ENCODE measurements around the gene ZMYND10. TPM values are rescaled to one million over a fixed set of nuclear protein-coding genes. Genes with fewer than 3 reads are reported as not detected.

Gene ZMYND10
- total RNA-seq: 1 to 10 TPM; 3.5 to 3.6 TPM

DNA sequence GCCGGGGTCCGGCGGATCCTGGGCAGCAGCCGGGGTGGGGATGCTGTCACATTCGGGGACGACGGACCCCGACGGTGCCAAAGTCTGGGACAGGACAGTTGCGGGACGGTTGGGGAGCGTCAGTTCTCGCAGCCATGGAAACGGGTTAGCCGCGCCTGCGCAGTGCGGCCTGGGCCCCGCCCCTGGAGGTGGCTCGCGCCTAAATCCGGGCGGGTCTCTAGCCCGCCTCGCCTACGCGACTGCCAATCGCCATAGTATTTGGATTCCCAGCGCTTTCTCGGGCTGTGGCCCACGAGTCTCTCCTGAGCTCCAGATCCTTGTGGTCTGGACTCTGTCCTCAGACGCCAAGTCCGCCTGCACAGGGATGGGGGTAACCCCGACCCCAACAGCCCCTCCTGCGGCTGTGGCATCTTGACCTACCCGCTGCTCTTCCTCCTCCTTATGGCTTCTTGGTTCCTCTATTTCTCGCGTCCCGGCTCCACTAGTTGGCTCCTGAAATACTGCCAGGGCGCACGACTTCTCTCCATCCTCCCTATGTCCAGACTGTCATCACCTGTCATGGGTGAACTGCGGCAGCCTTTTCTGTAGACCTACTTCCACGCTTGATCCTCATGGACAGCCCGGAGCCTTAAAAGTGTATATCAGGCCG is at the start of gene ZMYND10:
ZMYND10 (minus strand) TSS at position 147 of the 649 bp plus-strand sequence. CDS start 153 bp downstream, outside the sequence.
- Mint-ChIP-seq H3K27ac (peak within 1 kb of the TSS; percentile 62), H3K27me3 (no peaks in the 10 kb centered on the region), H3K4me1 (peaks cover 68% of the 10 kb centered on the region), H3K4me3 (peak within 1 kb of the TSS; percentile 63), H3K9me3 (no peaks in the 10 kb centered on the region), H3K36me3 (ENCODE audit: low read depth) (peaks cover 20% of the 10 kb centered on the region)
- peak; percentile 84 for DNase-seq
- POLR2A ChIA-PET: interaction anchor here (0.6 kb wide), 1 partner anchor 24 kb away, joined by 3 read pairs; no protein-coding TSS in a partner anchor
- CTCF ChIA-PET: interaction anchor here (0.6 to 7.2 kb wide), 5 partner anchors 8 to 29 kb away, joined by 3 to 76 read pairs (median 5); no protein-coding TSS in a partner anchor

GRCh38 chr3:50393061-50393460 is 47.5 kb upstream of the ZMYND10 start:
- Mint-ChIP-seq H3K36me3 (ENCODE audit: low read depth) (no peaks in the 10 kb centered on the region), H3K4me1 (peaks cover 4% of the 10 kb centered on the region), H3K4me3 (no peak overlapping the region), H3K27me3 (no peaks in the 10 kb centered on the region), H3K27ac (no peak overlapping the region), H3K9me3 (no peaks in the 10 kb centered on the region)
- ChIA-PET POLR2A (no interaction called here), CTCF (no interaction called here)
- DNase-seq: no peak

DNA sequence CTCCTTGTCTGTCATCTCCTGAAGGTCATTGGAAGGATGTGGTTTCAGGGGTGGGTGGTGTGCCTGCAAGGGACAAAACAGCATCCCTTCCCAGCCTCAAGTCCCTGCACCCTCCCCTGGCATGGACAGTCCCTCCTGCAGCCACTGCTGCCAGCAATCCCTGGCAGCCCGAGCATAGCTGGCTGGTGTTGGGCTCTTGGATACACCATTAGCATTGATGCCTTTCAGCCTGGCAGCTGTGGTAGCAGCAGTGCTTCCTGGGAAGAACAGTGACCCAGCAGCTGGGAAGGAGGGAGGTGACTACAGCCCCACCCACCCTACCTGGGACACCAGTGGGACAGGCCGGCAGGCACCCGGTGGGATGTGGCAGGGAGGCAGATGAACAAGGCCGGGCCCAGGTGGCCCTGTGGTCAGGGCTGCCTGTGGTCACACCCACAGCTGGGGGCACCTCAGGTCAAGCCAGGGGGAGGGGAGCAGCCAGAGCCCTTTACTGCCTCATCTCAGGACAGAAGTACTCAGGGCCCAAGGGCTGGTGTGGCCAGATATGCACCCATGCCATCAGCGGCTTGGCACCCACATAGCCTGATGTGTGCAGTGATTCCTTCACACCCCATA is 46.7 kb upstream of the ZMYND10 start:
- Mint-ChIP-seq H3K27ac (no peak overlapping the region), H3K4me3 (no peak overlapping the region), H3K36me3 (ENCODE audit: low read depth) (no peaks in the 10 kb centered on the region), H3K4me1 (peaks cover 4% of the 10 kb centered on the region), H3K9me3 (no peaks in the 10 kb centered on the region), H3K27me3 (no peaks in the 10 kb centered on the region)
- CTCF ChIA-PET: interaction anchor here (0.9 kb wide), 1 partner anchor 286 kb away, joined by 3 read pairs; no protein-coding TSS in a partner anchor
- DNase-seq: no peak
- POLR2A ChIA-PET: no interaction called here

GRCh38 chr3:50390508-50391224 is 45.1 kb upstream of the ZMYND10 start:
- H3K4me3 Mint-ChIP-seq: no peak overlapping the region
- POLR2A ChIA-PET: no interaction called here
- DNase-seq: no peak
- no peaks in the 10 kb centered on the region for H3K9me3 Mint-ChIP-seq
- peaks cover 4% of the 10 kb centered on the region for H3K4me1 Mint-ChIP-seq
- H3K36me3 Mint-ChIP-seq (ENCODE audit: low read depth): no peaks in the 10 kb centered on the region
- no peaks in the 10 kb centered on the region for H3K27me3 Mint-ChIP-seq
- H3K27ac Mint-ChIP-seq: no peak overlapping the region
- CTCF ChIA-PET: interaction anchor here (0.8 to 1.5 kb wide), 4 partner anchors 13 to 176 kb away, joined by 3 to 5 read pairs (median 4); partner anchors contain the start of gene C3orf18

GRCh38 chr3:50389414-50389767 is 43.9 kb upstream of the ZMYND10 start:
- POLR2A ChIA-PET: no interaction called here
- no peaks in the 10 kb centered on the region for H3K36me3 Mint-ChIP-seq (ENCODE audit: low read depth)
- no peak overlapping the region for H3K4me3 Mint-ChIP-seq
- no peak for DNase-seq
- CTCF ChIA-PET: no interaction called here
- H3K9me3 Mint-ChIP-seq: no peaks in the 10 kb centered on the region
- no peaks in the 10 kb centered on the region for H3K27me3 Mint-ChIP-seq
- H3K27ac Mint-ChIP-seq: no peak overlapping the region
- H3K4me1 Mint-ChIP-seq: peaks cover 4% of the 10 kb centered on the region

GRCh38 chr3:50388720-50389413 is 43.3 kb upstream of the ZMYND10 start:
- POLR2A ChIA-PET: no interaction called here
- H3K4me3 Mint-ChIP-seq: no peak overlapping the region
- H3K27ac Mint-ChIP-seq: no peak overlapping the region

GRCh38 chr3:50388016-50388719 is 42.6 kb upstream of the ZMYND10 start:
- CTCF ChIA-PET: no interaction called here
- POLR2A ChIA-PET: no interaction called here
- H3K27me3 Mint-ChIP-seq: no peaks in the 10 kb centered on the region

More at GRCh38 chr3:50388720-50389413, 43.3 kb upstream of the ZMYND10 start:
- CTCF ChIA-PET: no interaction called here
- H3K27me3 Mint-ChIP-seq: no peaks in the 10 kb centered on the region
- no peak for DNase-seq
- no peaks in the 10 kb centered on the region for H3K9me3 Mint-ChIP-seq
- H3K4me1 Mint-ChIP-seq: peaks cover 4% of the 10 kb centered on the region
- no peaks in the 10 kb centered on the region for H3K36me3 Mint-ChIP-seq (ENCODE audit: low read depth)

GRCh38 chr3:50385754-50386153 is 40.2 kb upstream of the ZMYND10 start:
- Mint-ChIP-seq H3K9me3 (no peaks in the 10 kb centered on the region), H3K27ac (no peak overlapping the region), H3K4me1 (no peaks in the 10 kb centered on the region), H3K27me3 (no peaks in the 10 kb centered on the region), H3K36me3 (ENCODE audit: low read depth) (no peaks in the 10 kb centered on the region), H3K4me3 (no peak overlapping the region)
- ChIA-PET POLR2A (no interaction called here), CTCF (no interaction called here)
- no peak for DNase-seq

More at GRCh38 chr3:50388016-50388719, 42.6 kb upstream of the ZMYND10 start:
- Mint-ChIP-seq H3K9me3 (no peaks in the 10 kb centered on the region), H3K4me3 (no peak overlapping the region), H3K36me3 (ENCODE audit: low read depth) (no peaks in the 10 kb centered on the region), H3K4me1 (peaks cover 4% of the 10 kb centered on the region), H3K27ac (no peak overlapping the region)
- no peak for DNase-seq

GRCh38 chr3:50383750-50384149 is 38.2 kb upstream of the ZMYND10 start:
- ChIA-PET POLR2A (no interaction called here), CTCF (interaction anchor here (0.8 kb wide), 1 partner anchor 43 kb away, joined by 3 read pairs; no protein-coding TSS in a partner anchor)
- DNase-seq: no peak
- Mint-ChIP-seq H3K27ac (no peak overlapping the region), H3K9me3 (no peaks in the 10 kb centered on the region), H3K4me1 (no peaks in the 10 kb centered on the region), H3K27me3 (peaks cover 2% of the 10 kb centered on the region), H3K4me3 (no peak overlapping the region), H3K36me3 (ENCODE audit: low read depth) (no peaks in the 10 kb centered on the region)

- CTCF ChIA-PET: interaction anchor here (0.8 kb wide), 1 partner anchor 44 kb away, joined by 3 read pairs; no protein-coding TSS in a partner anchor
- H3K27me3 Mint-ChIP-seq: peaks cover 2% of the 10 kb centered on the region
- no peaks in the 10 kb centered on the region for H3K4me1 Mint-ChIP-seq
- H3K36me3 Mint-ChIP-seq (ENCODE audit: low read depth): no peaks in the 10 kb centered on the region
- no peak for DNase-seq
- no peak overlapping the region for H3K4me3 Mint-ChIP-seq
- H3K27ac Mint-ChIP-seq: no peak overlapping the region
- POLR2A ChIA-PET: no interaction called here
- H3K9me3 Mint-ChIP-seq: no peaks in the 10 kb centered on the region
Measured at GRCh38 chr3:50382722-50383121, 37.2 kb upstream of the ZMYND10 start.

GRCh38 chr3:50381383-50381782 is 35.9 kb upstream of the ZMYND10 start:
- Mint-ChIP-seq H3K27me3 (peaks cover 2% of the 10 kb centered on the region), H3K36me3 (ENCODE audit: low read depth) (no peaks in the 10 kb centered on the region), H3K27ac (no peak overlapping the region), H3K4me3 (no peak overlapping the region), H3K4me1 (no peaks in the 10 kb centered on the region), H3K9me3 (no peaks in the 10 kb centered on the region)
- DNase-seq: no peak
- ChIA-PET POLR2A (no interaction called here), CTCF (no interaction called here)

DNA sequence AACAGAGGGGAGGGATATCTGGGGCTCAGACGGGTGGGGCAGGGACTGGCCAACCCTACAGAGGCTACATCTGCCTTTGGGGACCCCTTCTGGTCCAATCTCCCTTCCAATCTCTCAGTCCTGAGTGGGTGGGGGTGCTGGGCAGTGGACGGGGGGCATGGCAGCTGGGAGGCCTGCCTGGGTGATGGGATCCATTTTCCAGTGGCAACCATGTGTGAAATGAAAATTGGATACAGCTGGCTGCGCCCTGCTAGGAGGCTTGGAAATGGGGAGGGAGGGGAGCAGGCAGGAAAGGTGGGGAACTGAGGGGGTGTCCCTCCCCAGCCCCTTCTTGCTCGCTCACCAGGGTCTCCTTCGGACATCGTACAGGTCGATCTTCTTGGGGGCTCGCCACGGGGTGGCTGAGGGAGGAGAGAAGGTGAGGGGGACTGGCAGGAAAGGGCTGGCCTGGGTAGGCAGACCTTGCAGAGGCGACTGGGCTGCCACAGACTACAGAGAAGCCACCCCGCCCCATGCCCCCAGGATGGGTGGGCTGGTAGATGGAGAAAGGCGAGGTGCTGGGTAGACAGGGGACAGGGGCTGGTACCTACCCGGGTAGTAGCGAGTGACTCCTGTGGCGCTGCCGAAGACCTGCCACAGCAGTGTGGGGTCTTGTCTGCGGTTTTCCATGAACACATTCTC is 35.0 kb upstream of the ZMYND10 start:
- Mint-ChIP-seq H3K9me3 (no peaks in the 10 kb centered on the region), H3K4me1 (no peaks in the 10 kb centered on the region), H3K4me3 (no peak overlapping the region), H3K36me3 (ENCODE audit: low read depth) (no peaks in the 10 kb centered on the region), H3K27ac (peak overlapping the region; percentile 60), H3K27me3 (peaks cover 2% of the 10 kb centered on the region)
- DNase-seq: no peak
- POLR2A ChIA-PET: no interaction called here
- CTCF ChIA-PET: no interaction called here

All from activated CD4-positive, alpha-beta T cell treated with anti-CD3 and anti-CD28 coated beads, Interleukin-2, amount 10 ng/mL, durations not matched to agents 7 days and 5 days (primary cell).